Fibroblast of pulmonary artery (primary cell): Measurements from ENCODE around the gene TMX3.

Experiments used
- DNase-seq: peaks from one replicate; pipeline ENCODE4 v3.0.0-alpha.2; 2010; ENCODE audit warnings: low read depth
- H3K4me3 ChIP-seq: replicated peaks from 2 replicates; pipeline ENCODE4 v1.5.1; 2011; ENCODE audit warnings: low read depth, mild to moderate bottlenecking, control low read depth, low read length, moderate library complexity
- CTCF ChIP-seq: IDR thresholded peaks from 2 replicates; pipeline ENCODE4 v1.5.1; 2011; ENCODE audit warnings: mild to moderate bottlenecking, control low read depth, low read length, inconsistent platforms; ENCODE audit errors: missing control alignments

Gene TMX3

GRCh38 chr18:68740966-68741365 lies 26.1 kb upstream of the TMX3 start:
- no peak for DNase-seq
- H3K4me3 ChIP-seq = no peak overlapping the region
- TF ChIP-seq CTCF = no peak

- no peak for TF ChIP-seq CTCF
- no peak overlapping the region for H3K4me3 ChIP-seq
- DNase-seq = no peak
These were observed 24.6 kb upstream of the TMX3 start for GRCh38 chr18:68739462-68739861.

- DNase-seq = no peak
- TF ChIP-seq CTCF = no peak
- no peak overlapping the region for H3K4me3 ChIP-seq
These were observed 23.7 kb upstream of the TMX3 start for GRCh38 chr18:68738564-68738963.

GRCh38 chr18:68735483-68736343 lies 20.8 kb upstream of the TMX3 start:
- peak; percentile 83 for DNase-seq
- no peak overlapping the region for H3K4me3 ChIP-seq
- peak; percentile 92 for TF ChIP-seq CTCF

GRCh38 chr18:68734308-68734707 lies 19.4 kb upstream of the TMX3 start:
- no peak for TF ChIP-seq CTCF
- no peak overlapping the region for H3K4me3 ChIP-seq
- no peak for DNase-seq

- no peak for DNase-seq
- H3K4me3 ChIP-seq = no peak overlapping the region
- TF ChIP-seq CTCF = no peak
These were observed 18.8 kb upstream of the TMX3 start for GRCh38 chr18:68733707-68734106.
